ENCODE data around the gene YWHAQ.
"Not testable (repeated sequence)": the region's sequence is repeated elsewhere in the genome, so short reads cannot be mapped to it uniquely, and the experiment has no call there.

Gene YWHAQ

GRCh38 chr2:9610781-9611548 is 19.8 kb downstream of the YWHAQ start:
- Histone ChIP-seq H3K27ac (no peak overlapping the region), H3K4me3 (no peak overlapping the region)
- no peak for DNase-seq (ENCODE audit: low spot score)
- TF ChIP-seq CTCF (IDR thresholded peaks at IDR 0.05): no peak

DNA sequence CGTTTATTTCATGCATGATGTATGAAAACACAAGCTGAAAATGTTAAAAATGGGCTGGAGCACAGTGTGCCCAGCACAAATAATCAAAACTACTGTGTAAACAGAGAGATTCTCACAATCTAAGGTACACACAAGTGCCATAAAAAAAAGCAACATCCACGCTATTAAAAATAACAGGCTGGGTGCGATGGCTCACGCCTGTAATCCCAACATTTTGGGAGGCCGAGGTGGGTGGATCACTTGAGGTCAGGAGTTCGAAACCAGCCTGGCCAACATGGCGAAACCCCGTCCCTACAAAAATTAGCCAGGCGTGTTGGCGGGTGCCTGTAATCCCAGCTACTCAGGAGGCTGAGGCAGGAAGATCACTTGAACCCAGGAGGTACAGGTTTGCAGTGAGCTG is 22.3 kb downstream of the YWHAQ start:
- Histone ChIP-seq H3K27ac (peak overlapping the region; percentile 57 to 74), H3K4me3 (peak overlapping the region; percentile 19)

DNA sequence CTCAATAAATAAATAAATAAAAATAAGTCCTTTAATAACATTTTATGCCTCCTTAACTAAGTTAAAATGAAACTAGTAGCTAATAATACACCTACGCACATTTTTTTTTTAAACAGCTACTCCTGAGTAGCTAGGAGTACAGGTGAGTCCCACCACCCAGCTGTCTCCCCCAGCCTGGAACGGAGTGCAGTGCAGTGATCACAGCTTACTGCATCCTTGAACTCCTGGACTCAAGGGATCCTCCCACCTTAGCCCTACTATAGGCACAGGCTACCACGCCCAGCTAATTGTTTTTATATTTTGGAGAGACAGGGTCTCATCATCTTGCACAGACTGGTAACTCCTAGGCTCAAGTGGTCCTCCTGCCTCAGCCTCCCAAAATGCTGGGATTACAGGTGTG is 28.4 kb downstream of the YWHAQ start:
- TF ChIP-seq CTCF (IDR thresholded peaks at IDR 0.05): no peak
- Histone ChIP-seq H3K4me3 (no peak overlapping the region), H3K27ac (no peak overlapping the region)
- no peak for DNase-seq (ENCODE audit: low spot score)

More for the DNA sequence above, 22.3 kb downstream of the YWHAQ start:
- not testable (repeated sequence) for DNase-seq (ENCODE audit: low spot score)

DNA sequence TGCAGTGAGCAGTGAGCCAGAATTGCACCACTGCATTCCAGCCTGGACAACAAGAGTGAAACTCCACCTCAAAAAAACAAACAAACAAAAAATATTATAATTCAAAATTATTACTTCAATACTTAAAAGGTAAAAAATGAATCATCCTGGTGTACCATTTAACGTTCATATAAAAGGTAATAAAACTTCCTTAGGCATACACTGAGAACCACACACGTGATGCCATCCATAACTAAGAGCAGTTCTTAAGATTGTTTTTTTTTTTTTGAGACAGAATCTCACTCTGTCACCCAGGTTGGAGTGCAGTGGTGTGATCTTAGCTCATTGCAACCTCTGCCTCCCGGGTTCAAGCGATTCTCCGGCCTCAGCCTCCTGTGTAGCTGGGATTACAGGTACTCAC is 29.4 kb downstream of the YWHAQ start:
- no peak for DNase-seq (ENCODE audit: low spot score)
- Histone ChIP-seq H3K27ac (no peak overlapping the region), H3K4me3 (no peak overlapping the region)
- TF ChIP-seq CTCF (IDR thresholded peaks at IDR 0.05): no peak

DNA sequence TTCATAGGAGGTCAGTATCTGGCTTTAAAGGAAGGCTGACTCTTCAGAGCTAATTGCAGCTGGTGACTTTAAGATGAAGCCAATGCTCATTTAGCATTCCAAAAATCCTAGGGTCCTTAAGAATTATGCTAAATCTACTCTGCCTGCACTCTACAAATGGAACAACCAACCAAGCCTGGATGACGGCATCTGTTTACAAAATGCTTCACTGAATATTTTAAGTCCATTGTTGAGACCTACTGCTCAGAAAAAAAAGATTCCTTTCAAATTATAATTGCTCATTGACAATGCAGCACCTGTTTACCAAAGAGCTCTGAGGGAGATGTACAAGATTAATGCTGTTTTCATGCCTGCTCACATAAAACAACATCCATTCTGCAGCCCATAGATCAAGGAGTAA is 31.4 kb downstream of the YWHAQ start:
- no peak for DNase-seq (ENCODE audit: low spot score)
- H3K27ac ChIP-seq: no peak overlapping the region
- H3K4me3 ChIP-seq: no peak overlapping the region
- TF ChIP-seq CTCF (IDR thresholded peaks at IDR 0.05): no peak

DNA sequence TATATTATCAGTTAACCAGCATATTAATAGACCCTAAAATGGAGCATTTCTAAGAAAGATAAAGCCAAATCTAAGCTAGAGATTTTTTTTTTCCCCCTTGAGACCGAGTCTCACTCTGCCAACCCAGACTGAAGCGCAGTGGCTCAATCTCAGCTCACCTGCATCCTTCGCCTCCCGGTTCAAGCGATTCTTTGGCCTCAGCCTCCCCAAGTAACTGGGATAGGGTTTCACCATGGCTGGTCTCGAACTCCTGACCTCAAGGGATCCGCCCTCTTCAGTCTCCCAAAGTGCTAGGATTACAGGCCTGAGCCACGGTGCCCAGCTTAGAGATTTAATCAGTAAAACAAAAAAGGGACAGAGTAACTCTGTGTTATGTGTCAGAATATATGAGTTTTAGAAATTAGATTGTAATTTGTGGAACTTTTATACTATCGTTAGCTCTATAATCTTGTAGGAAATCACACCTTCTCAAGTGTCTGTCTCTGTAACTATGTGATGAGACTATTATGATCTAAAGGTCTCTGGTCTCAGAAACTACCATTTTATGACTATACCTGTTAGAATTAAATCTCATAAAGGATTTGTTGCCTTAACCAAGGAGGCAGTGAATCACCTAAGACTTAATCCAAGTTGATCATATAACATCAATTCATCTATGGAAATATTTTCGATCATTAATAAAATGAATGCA is 34.0 kb downstream of the YWHAQ start:
- TF ChIP-seq CTCF (IDR thresholded peaks at IDR 0.05): no peak
- H3K4me3 ChIP-seq: no peak overlapping the region
- DNase-seq (ENCODE audit: low spot score): no peak
- H3K27ac ChIP-seq: no peak overlapping the region

- no peak for DNase-seq (ENCODE audit: low spot score)
- no peak overlapping the region for H3K4me3 ChIP-seq
- H3K27ac ChIP-seq: no peak overlapping the region
- TF ChIP-seq CTCF (IDR thresholded peaks at IDR 0.05): no peak
These were observed 35.1 kb downstream of the YWHAQ start for GRCh38 chr2:9595746-9596145.

GRCh38 chr2:9595256-9595655 is 35.5 kb downstream of the YWHAQ start:
- H3K27ac ChIP-seq: peak overlapping the region in 1 of 2 donors; percentile 7
- not testable (repeated sequence) for DNase-seq (ENCODE audit: low spot score); H3K4me3 ChIP-seq
